Measurements from ENCODE around the gene GRB7.

GRB7 gene

GRCh38 chr17:39772987-39773934, 35.5 kb downstream of the GRB7 start:
- no peak for DNase-seq (ENCODE audit: low spot score)

DNA sequence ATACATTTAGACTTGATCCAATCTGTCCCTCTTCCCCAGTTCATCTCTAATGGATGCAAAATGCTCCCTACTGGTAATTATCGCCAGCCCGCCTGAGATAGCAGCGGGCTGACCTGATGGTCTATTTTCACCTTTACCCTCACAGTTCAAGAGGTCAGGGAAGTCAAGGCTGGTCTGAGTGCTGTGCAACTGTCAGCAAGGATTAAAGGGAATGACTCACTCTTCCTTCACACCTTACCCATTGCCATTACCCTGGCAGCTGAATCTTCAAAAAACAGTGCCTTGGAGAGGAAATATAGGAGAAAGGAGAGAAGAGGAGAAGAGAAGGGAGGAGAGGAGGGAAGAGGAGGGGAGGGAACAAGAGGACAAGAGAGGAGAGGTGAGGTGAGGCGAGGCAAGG, 36.3 kb downstream of the GRB7 start:
- DNase-seq (ENCODE audit: low spot score): no peak

DNA sequence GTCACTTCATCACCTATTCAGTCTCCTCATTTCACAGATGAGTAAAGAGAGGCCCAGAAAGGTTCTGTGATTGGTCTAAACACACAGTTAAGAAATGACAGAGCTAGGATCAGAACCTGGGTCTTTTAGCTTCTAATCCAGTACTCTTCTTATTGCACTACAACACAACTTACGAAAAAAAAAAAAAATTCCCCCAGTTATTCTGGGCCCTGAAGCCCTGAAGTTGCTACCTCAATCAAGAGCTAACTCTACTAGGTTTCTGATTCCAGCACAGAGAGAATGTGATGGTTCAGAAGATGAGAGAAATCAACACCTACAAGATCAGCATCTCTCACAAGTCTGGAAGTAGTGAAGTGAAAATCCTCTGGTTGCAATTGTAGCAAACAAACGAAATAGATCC, 37.3 kb downstream of the GRB7 start:
- DNase-seq (ENCODE audit: low spot score): no peak

DNA sequence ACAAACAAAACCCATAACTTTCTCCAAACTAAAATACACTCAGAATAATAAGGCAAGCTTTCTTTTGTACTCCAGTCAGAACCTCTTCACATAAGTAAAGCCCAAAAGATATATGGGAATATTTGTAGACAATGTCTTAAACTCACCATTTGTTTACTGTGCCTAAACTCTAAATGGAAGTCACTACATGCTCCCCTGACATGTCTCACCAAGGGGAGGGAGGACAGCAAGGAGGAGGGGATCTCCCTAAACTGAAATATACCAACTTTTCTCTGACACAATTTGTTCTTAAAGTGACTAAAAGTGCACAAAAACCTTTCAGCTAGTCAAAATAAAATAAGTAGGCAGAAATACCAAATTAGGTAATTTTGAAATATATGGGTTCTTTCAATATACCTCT, 38.5 kb downstream of the GRB7 start:
- DNase-seq (ENCODE audit: low spot score): no peak

GRCh38 chr17:39777534-39778365, 40.0 kb downstream of the GRB7 start:
- no peak for DNase-seq (ENCODE audit: low spot score)

DNA sequence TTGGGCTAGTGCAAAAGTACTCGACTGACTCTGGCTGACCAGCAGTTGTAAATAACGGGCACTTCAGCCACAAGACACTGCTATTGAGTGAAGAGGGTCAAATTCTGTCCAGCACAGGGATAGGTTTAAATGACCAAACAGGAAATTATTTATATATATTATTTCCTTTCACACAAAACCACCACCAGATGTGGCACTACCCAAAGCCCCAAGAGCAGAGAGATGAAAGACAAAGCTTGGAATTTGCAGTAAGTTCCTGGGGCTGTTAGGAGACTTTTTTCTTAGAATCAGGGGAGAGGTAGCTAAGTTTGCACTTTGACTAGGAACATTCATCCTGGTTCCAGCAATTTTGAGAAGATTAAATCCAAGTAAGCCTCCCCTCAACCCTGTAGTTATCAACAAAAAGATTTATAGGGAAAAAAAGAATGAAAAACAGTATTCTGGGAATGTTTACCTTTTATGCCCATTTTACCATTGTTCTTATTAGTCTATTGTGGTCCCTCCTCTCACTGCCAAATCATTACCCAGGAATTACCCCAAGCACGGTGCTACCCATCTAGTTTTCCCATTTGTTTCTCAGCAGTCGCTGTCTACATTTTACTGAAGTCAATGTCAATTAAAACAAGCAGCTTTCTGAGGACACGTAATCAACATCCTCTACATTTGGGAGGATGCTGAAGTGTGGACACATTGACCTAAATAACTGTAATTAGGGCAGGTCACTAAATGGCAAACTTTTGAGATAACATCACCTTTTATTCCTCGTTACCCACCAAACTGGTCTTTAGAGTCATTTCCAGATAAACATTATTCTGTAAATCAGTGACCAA, 43.5 kb downstream of the GRB7 start:
- no peak for DNase-seq (ENCODE audit: low spot score)

DNA sequence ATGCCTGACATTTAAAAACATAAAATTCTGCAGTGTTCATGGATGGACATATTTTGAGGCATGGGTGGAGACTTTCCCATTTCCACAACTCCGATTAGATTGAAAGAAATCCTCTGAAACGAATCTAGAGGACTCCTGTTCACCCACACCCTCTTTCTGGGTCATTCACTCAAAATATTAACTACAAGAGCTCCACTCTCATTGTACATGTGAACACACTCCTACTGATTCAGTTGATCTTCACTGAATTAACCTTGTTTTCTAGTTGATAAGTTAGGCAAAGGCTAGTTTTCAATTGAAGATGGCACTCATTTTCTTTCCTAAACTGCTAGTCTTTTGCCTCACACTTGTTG, 44.1 kb downstream of the GRB7 start:
- DNase-seq (ENCODE audit: low spot score): no peak

GRCh38 chr17:39782481-39782880, 44.7 kb downstream of the GRB7 start:
- no peak for DNase-seq (ENCODE audit: low spot score)

DNA sequence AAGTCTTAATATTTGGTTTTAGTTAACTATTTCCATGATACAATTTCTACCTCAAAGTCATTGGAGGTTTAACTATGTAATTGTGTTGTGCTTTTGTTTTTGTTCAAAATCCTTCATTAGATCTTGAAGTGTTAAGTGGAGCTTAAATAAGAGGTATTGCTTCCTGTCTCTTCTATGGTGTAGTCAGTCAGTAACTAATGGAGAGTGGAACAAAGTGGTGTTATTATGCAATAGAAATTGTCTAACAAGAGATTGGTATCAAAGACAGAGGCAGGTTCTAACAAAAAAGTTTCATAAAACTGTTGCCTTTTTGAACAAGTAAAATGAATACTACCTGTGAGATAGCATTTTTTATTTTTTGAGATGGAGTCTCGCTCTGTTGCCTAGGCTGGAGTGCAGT, 45.2 kb downstream of the GRB7 start:
- no peak for DNase-seq (ENCODE audit: low spot score)

GRCh38 chr17:39787041-39787440, 49.3 kb downstream of the GRB7 start:
- no peak for DNase-seq (ENCODE audit: low spot score)

DNA sequence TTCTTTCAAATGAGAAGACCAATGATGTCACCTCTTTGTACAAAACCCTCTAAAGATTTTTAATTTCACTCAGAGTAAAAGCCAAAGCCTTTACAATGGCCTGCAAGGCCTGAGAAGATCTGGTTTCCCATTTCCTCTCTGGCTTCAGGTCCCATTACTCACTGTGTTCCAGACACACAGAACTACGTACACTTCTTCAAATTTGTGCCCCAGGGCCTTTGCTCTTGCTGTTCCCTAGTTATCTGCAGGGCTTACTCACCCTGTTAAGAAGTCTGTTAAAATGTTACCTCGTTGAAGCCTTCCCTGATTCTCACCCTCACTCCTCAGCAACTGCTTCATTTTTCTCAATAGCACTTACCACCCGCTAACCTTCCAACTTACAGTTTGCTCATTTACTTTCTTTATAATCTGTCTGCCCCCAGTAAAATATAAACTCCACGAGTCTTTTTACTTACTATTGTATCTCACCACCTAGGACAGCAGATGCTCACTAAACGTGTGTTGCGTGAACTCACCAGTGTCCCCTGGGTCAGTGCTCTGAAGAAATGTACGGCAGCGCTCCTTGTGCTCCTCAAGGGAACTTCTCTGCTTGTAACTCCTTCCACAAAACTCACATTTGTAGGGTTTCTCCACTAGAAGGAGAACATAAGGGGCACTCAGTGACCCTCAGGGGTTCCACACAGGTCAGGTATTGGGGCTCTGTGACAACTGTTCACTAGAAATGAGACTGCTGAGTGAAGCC, 50.2 kb downstream of the GRB7 start:
- DNase-seq (ENCODE audit: low spot score): no peak

DNA sequence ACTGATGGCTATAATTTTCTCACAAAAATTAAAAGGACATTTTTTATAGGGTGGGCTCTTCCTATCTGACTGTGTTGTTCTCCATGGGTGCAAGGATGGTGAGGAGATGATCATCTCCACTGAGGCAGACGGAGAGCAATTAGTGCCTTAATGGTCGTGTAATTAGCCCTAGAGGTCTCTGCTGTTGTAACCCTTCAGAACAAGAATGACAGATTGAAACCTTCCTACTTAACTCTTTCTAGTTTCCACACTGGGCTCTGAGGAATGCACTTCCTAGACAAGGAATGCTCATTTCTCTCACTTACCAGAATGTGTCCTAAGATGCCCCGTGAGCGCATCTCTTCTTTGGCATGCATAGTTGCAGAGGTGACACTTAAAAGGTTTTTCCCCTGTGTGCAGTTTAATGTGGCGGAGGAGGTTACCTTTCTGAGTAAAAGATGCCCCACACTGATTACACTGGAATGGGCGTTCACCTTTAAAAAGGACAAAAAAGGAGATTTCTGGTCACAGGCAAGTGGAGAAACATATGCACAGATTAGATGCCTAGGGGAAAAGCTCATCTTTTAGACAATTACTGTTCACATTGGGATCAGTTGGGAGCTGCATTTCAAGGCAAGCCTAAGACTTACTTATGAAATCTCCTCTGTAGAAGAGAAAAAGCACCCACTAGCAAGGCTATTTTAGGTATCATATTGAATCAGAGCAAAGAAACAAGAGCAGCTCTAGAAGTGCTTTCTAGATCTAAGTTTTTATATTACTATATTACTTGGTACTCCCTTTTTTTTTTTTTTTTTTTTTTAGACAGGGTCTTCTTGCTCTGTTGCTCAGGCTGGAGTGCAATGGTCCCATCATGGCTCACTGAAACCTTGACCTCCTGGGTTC, 53.6 kb downstream of the GRB7 start:
- no peak for DNase-seq (ENCODE audit: low spot score)

- no peak for DNase-seq (ENCODE audit: low spot score)
Measured at GRCh38 chr17:39792526-39793221, 54.9 kb downstream of the GRB7 start.

DNA sequence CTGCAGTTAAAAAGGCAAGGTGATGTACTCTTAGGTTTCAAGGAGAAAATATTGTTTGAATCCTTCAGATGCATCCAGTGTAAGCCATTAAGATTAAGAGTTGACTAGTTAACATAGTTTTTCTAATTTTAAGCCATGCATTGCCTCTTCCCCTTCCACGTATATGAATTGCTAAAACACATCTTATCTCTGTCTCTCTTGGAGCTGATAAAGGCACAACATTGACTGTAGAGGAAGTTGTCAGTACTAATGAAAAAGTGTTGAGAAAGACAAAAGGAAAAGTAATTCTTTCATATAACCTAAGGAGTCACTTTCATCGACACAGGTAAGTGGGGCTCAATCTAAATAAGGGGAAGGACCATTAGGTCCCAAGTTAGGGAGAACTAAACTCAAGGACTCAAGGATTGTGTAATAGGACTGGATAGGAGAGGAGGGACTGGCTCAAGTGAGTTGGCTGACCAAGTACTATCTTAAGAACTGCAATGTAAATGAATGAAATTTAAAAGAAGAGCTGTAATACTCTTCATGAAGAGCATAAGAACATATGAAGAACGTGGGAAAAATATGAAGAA, 55.6 kb downstream of the GRB7 start:
- no peak for DNase-seq (ENCODE audit: low spot score)

GRCh38 chr17:39794249-39794970, 56.7 kb downstream of the GRB7 start:
- DNase-seq (ENCODE audit: low spot score): no peak

All from RKO (cell line).